Gastroesophageal sphincter (tissue), 3 donors: ENCODE measurements around the gene STC2.

ENCODE experiments used
- CTCF ChIP-seq, 4 experiments: fragments of 200-600 bp in 2 of 4; fragments of 450-650 bp in 2 of 4; sonication (generic) in 1 of 4; IDR thresholded peaks; one replicate each; pipeline ENCODE4 v1.5.1; 2017 to 2019; ENCODE audit warnings: antibody characterized with exemption in 4 of 4, mild to moderate bottlenecking in 2 of 4, moderate library complexity in 2 of 4
- EP300 ChIP-seq: sonication (generic); formaldehyde crosslinking; IDR thresholded peaks from one replicate; pipeline ENCODE4 v1.6.1; 2017; ENCODE audit warnings: antibody characterized with exemption, mild to moderate bottlenecking
- POLR2A ChIP-seq, 2 donors: fragments of 450-650 bp; IDR thresholded peaks; one replicate each; pipeline ENCODE4 v1.6.1; 2017; ENCODE audit warnings: antibody characterized with exemption in 2 of 2, mild to moderate bottlenecking in 2 of 2, moderate library complexity in 1 of 2
- POLR2AphosphoS5 ChIP-seq: sonication (generic); formaldehyde crosslinking; IDR thresholded peaks from one replicate; pipeline ENCODE4 v1.6.1; 2017; ENCODE audit warnings: antibody characterized with exemption

DNA sequence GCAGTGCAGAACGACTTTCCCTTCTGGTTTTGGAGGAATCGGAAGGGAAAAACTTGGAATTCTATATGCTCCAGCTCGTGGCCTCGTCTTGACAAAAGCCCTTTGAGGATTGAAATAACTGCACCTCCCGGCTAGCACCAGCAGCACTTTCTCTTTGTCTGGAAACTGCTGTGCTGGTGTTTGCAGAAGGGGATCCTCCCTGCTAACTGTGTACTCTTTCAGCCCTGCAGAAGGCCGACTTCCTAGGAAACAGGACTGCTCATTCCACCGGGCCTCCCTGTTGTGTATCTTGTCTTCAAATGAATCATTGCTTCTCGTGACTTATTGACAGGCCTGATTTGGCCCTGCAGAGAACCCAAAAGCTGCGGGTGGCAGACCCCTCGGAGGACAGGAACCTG is 23.6 kb downstream of the STC2 start:
- TF ChIP-seq POLR2A (IDR thresholded peaks at IDR 0.05) (no peak), CTCF (IDR thresholded peaks at IDR 0.05) (no peak), POLR2AphosphoS5 (no peak), EP300 (no peak)
